Smooth muscle cell (in vitro differentiated cells): ENCODE results near the gene TMED3. TPM values are rescaled to one million over a fixed set of nuclear protein-coding genes. Genes with fewer than 3 reads are reported as not detected.

Experiments used
- DNase-seq: peaks from one replicate; lab custom pipeline; 2025; ENCODE audit not compliant: unreplicated experiment; lab: John Stamatoyannopoulos, UW
- H2AFZ ChIP-seq: fragments of 200-600 bp; sonication (generic); 2 replicates; pipeline ENCODE4 v1.6.0; 2016; ENCODE audit warnings: antibody characterized with exemption, low read depth, mild to moderate bottlenecking
- H3F3A ChIP-seq: fragments of 200-600 bp; sonication (generic); 2 replicates; pipeline ENCODE4 v1.6.0; 2017; ENCODE audit warnings: antibody characterized with exemption, low read depth
- H3K27ac ChIP-seq: fragments of 200-600 bp; sonication (generic); 2 replicates; pipeline ENCODE4 v1.5.1; 2016; ENCODE audit warnings: low read depth, mild to moderate bottlenecking
- H3K27me3 ChIP-seq: fragments of 200-600 bp; sonication (generic); 2 replicates; pipeline ENCODE4 v1.6.1; 2016; ENCODE audit warnings: low read depth, mild to moderate bottlenecking
- H3K36me3 ChIP-seq: fragments of 200-600 bp; sonication (generic); 2 replicates; pipeline ENCODE4 v1.5.1; 2016; ENCODE audit warnings: low read depth
- H3K4me1 ChIP-seq: fragments of 200-600 bp; sonication (generic); 2 replicates; pipeline ENCODE4 v1.5.1; 2016; ENCODE audit warnings: low read depth
- H3K4me2 ChIP-seq: fragments of 200-600 bp; sonication (generic); 2 replicates; pipeline ENCODE4 v1.6.0; 2016; ENCODE audit warnings: mild to moderate bottlenecking
- H3K4me3 ChIP-seq: fragments of 200-600 bp; sonication (generic); 2 replicates; pipeline ENCODE4 v1.5.1; 2016; ENCODE audit warnings: mild to moderate bottlenecking
- H3K79me2 ChIP-seq: fragments of 200-600 bp; sonication (generic); 2 replicates; pipeline ENCODE4 v1.6.0; 2016; ENCODE audit warnings: low read depth, mild to moderate bottlenecking
- H3K9ac ChIP-seq: fragments of 200-600 bp; sonication (generic); 2 replicates; pipeline ENCODE4 v1.6.0; 2016; ENCODE audit warnings: low read depth
- H3K9me3 ChIP-seq: fragments of 200-600 bp; sonication (generic); replicated peaks from 2 replicates; pipeline ENCODE4 v1.5.1; 2016; ENCODE audit warnings: low read depth
- H4K20me1 ChIP-seq: fragments of 200-600 bp; sonication (generic); 2 replicates; pipeline ENCODE4 v1.6.0; 2016; ENCODE audit warnings: low read depth
- WGBS: methylation state at CpG from one replicate; pipeline ENCODE4 v1.1.7; 2016; ENCODE audit warnings: low lambda C conversion rate; 5-methylcytosine and 5-hydroxymethylcytosine counted together
- polyA plus RNA-seq: library from polyadenylated mRNA; unstranded; fragments of >200 nt; fragmentation: Nextera tagmentation; extraction: Ambion mirVana; gene quantifications from 2 replicates; pipeline ENCODE4 v1.2.1, GENCODE V29; 2016
- total RNA-seq: library from RNA; depleted of rRNA; stranded (reverse); fragments of >200 nt; gene quantifications from 2 replicates; pipeline ENCODE4 v1.2.3, GENCODE V29; 2014
- TF ChIP-seq, protein P1 (sequence below): fragments of 200-600 bp; sonication (generic); IDR thresholded peaks from 2 replicates; pipeline ENCODE4 v1.5.1; 2017; ENCODE audit warnings: borderline replicate concordance, mild to moderate bottlenecking, antibody characterized with exemption; ENCODE audit not compliant: insufficient read depth, poor library complexity, severe bottlenecking

Gene TMED3
- total and polyA plus RNA-seq, 2 experiments from 2014 or later, result 222 to 228 TPM

DNA sequence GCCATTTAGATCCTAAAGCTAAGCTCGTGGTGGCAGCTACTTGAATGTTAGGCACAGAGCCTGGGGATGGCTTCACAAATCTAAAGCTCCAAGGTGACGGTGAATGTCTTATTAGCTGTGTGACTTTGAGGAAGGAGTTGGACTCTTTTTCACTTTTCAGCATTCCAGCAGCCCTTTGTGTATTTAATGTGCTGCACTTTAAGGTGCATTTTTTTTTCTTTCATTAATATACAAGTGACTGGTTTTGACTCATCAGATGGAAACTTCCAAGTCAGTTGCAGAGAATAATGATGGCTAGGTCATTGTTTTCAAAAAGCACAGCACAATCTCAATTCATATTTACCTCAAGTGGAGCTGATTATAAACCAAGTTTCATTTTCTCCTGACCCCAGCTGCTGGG lies 55.8 kb downstream of the TMED3 start:
- Histone ChIP-seq H3K9ac (no peak overlapping the region), H3K4me2 (no peak overlapping the region), H4K20me1 (no peaks in the 10 kb centered on the region), H3K36me3 (no peaks in the 10 kb centered on the region), H2AFZ (no peak overlapping the region), H3K4me3 (no peak overlapping the region), H3K9me3 (no peaks in the 10 kb centered on the region), H3K27me3 (no peaks in the 10 kb centered on the region), H3K4me1 (peaks cover 10% of the 10 kb centered on the region), H3K27ac (no peak overlapping the region), H3F3A (peaks cover 9% of the 10 kb centered on the region), H3K79me2 (no peaks in the 10 kb centered on the region)
- 75% methylated on average over 2 of the region's 2 CpGs for WGBS
- TF ChIP-seq, protein P1, sequence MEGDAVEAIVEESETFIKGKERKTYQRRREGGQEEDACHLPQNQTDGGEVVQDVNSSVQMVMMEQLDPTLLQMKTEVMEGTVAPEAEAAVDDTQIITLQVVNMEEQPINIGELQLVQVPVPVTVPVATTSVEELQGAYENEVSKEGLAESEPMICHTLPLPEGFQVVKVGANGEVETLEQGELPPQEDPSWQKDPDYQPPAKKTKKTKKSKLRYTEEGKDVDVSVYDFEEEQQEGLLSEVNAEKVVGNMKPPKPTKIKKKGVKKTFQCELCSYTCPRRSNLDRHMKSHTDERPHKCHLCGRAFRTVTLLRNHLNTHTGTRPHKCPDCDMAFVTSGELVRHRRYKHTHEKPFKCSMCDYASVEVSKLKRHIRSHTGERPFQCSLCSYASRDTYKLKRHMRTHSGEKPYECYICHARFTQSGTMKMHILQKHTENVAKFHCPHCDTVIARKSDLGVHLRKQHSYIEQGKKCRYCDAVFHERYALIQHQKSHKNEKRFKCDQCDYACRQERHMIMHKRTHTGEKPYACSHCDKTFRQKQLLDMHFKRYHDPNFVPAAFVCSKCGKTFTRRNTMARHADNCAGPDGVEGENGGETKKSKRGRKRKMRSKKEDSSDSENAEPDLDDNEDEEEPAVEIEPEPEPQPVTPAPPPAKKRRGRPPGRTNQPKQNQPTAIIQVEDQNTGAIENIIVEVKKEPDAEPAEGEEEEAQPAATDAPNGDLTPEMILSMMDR, result no peak
- no peak for DNase-seq

DNA sequence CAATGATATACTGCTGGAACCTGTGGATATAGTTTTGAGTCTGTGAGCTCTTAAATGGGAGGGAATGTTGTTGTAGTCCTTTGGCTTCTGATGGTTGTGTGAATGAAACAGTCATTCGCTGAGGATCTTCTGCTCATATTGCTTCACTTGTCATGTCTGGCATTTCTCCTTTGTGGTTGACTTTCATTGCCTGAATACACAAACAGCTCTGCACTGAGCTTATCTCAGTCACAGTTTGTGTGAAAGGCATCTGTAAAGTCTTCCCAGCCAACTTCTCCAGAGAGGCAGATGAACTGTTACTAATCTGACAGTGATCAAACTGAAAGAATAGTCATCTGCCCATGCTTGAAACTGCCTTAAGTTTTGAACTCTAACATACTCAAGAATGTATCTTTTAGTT lies 59.8 kb downstream of the TMED3 start:
- no peak for DNase-seq
- no peaks in the 10 kb centered on the region for H3K79me2 ChIP-seq
- H2AFZ ChIP-seq, result no peak overlapping the region
- TF ChIP-seq, protein P1, result no peak
- WGBS, result 6% methylated on average over 1 of the region's 1 CpG
- peak overlapping the region; percentile 42 for H3K27ac ChIP-seq
- peak overlapping the region; percentile 40 for H3K4me2 ChIP-seq
- H3K36me3 ChIP-seq, result no peaks in the 10 kb centered on the region
- no peaks in the 10 kb centered on the region for H4K20me1 ChIP-seq
- peaks cover 6% of the 10 kb centered on the region for H3F3A ChIP-seq
- no peak overlapping the region for H3K9ac ChIP-seq
- no peak overlapping the region for H3K4me3 ChIP-seq
- H3K27me3 ChIP-seq, result no peaks in the 10 kb centered on the region
- H3K4me1 ChIP-seq, result peaks cover 4% of the 10 kb centered on the region
- H3K9me3 ChIP-seq, result no peaks in the 10 kb centered on the region

DNA sequence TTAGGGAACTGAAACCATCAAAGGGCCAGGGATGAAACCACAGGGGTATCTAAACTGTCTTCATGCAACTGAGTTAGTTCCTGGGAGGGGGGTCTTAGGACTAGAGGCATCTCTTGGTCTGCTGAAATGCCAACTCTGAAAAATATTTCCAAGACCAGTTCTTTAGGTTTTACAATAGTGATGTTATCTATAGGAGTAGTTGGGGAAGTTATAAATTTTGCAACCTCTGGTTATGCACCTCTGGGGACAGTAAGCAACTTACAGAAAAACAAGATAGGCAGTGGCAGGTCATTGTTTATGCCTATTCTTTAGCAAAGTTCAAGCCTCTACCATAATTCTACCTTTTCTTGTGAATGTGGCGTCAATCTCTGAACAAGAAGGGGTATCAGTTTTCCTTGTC lies 60.7 kb downstream of the TMED3 start:
- DNase-seq, result no peak
- peaks cover 6% of the 10 kb centered on the region for H3F3A ChIP-seq
- no peak overlapping the region for H3K4me3 ChIP-seq
- 97% methylated on average over 1 of the region's 1 CpG for WGBS
- H3K79me2 ChIP-seq, result no peaks in the 10 kb centered on the region
- no peaks in the 10 kb centered on the region for H3K9me3 ChIP-seq
- H3K27ac ChIP-seq, result no peak overlapping the region
- H4K20me1 ChIP-seq, result no peaks in the 10 kb centered on the region
- TF ChIP-seq, protein P1, result no peak
- H3K4me2 ChIP-seq, result no peak overlapping the region
- H2AFZ ChIP-seq, result no peak overlapping the region
- no peaks in the 10 kb centered on the region for H3K27me3 ChIP-seq
- H3K36me3 ChIP-seq, result no peaks in the 10 kb centered on the region
- H3K9ac ChIP-seq, result no peak overlapping the region
- peaks cover 2% of the 10 kb centered on the region for H3K4me1 ChIP-seq

DNA sequence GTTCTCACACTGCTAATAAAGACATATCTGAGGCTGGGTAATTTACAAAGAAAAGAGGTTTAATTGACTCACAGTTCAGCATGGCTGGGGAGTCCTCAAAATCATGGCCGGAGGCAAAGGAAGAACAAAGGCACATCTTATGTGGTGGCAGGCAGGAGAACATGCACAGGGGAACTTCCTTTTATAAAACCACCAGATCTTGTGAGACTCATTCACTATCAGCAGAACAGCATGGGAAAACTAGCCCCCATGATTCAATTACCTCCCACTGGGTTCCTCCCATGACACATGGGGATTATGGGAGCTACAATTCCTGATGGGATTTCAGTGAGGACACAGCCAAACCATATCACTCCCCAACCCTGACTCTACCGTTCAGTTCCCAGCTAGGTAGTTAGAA lies 61.5 kb downstream of the TMED3 start:
- DNase-seq, result no peak
- TF ChIP-seq, protein P1, result no peak
- peak overlapping the region; percentile 37 for H3K27ac ChIP-seq

More for the DNA sequence above, 61.5 kb downstream of the TMED3 start:
- Histone ChIP-seq H3K36me3 (no peaks in the 10 kb centered on the region), H3K27me3 (no peaks in the 10 kb centered on the region), H3K4me3 (no peak overlapping the region), H4K20me1 (no peaks in the 10 kb centered on the region), H2AFZ (no peak overlapping the region), H3K4me2 (peak overlapping the region; percentile 35), H3K79me2 (no peaks in the 10 kb centered on the region), H3K9ac (no peak overlapping the region), H3K4me1 (peaks cover 2% of the 10 kb centered on the region), H3K9me3 (no peaks in the 10 kb centered on the region), H3F3A (peaks cover 6% of the 10 kb centered on the region)
- WGBS, result 44% methylated on average over 2 of the region's 2 CpGs
